ENCODE results near the gene PHACTR2.

DNA sequence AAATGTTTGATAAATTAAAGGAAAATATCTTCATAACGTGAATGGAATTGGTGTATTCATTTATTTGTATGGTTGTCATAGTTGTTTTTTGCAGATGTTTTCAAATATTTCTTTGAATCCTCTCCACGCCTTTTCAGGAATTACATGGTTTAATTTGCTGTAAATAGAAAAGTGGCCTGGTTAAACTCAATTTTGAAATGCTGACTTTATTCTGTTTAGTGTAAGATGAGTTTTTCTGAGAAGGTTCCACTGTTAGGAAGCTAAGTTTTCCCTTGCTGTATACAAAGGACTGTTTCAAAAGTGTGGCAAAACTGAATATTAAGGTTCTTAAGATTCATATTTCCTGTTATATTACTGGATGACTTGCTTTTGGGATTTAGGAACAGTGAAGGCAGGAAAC, 186.0 kb downstream of the PHACTR2 start:
- TF ChIP-seq CTCF (IDR thresholded peaks at IDR 0.05) (no peak), EP300 (IDR thresholded peaks at IDR 0.05) (no peak), POLR2A (IDR thresholded peaks at IDR 0.05) (no peak)

All from ovary (tissue), 3 donors.